Spleen (tissue), 7 donors: ENCODE results near the gene HPCAL1.

Source experiments
- POLR2AphosphoS5 ChIP-seq, 3 donors: sonication (generic); formaldehyde crosslinking; IDR thresholded peaks; one replicate each; pipeline ENCODE4 v1.5.1; 2017; ENCODE audit warnings: antibody characterized with exemption in 3 of 3
- TF ChIP-seq, protein P1 (sequence below), 11 experiments: fragments of 200-600 bp in 7 of 11; fragments of 450-650 bp in 4 of 11; sonication (generic) in 4 of 11; IDR thresholded peaks in 8 of 11; conservative IDR thresholded peaks in 3 of 11; 1 replicate in 7 of 11; 2 replicates in 4 of 11; pipeline versions ENCODE4 v1.4.0 to v1.8.0; 2016 to 2021; ENCODE audit warnings: antibody characterized with exemption in 11 of 11, inconsistent platforms in 4 of 11, mild to moderate bottlenecking in 1 of 11
- donor health status: DM: no; HTN: no; CAD: no; lungs with moderate emphysema.
- donor health status: DM: no; HTN: no; CAD: no.
- donor health status: DM: no; HTN: no; CAD: no.

- TF ChIP-seq, protein P1, sequence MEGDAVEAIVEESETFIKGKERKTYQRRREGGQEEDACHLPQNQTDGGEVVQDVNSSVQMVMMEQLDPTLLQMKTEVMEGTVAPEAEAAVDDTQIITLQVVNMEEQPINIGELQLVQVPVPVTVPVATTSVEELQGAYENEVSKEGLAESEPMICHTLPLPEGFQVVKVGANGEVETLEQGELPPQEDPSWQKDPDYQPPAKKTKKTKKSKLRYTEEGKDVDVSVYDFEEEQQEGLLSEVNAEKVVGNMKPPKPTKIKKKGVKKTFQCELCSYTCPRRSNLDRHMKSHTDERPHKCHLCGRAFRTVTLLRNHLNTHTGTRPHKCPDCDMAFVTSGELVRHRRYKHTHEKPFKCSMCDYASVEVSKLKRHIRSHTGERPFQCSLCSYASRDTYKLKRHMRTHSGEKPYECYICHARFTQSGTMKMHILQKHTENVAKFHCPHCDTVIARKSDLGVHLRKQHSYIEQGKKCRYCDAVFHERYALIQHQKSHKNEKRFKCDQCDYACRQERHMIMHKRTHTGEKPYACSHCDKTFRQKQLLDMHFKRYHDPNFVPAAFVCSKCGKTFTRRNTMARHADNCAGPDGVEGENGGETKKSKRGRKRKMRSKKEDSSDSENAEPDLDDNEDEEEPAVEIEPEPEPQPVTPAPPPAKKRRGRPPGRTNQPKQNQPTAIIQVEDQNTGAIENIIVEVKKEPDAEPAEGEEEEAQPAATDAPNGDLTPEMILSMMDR (IDR thresholded peaks at IDR 0.05 in 8 of 11, conservative IDR thresholded peaks at IDR 0.05 in 3 of 11), result no peak
- no peak for TF ChIP-seq POLR2AphosphoS5 (IDR thresholded peaks at IDR 0.05)
Observed at GRCh38 chr2:10372862-10373240, 70.1 kb downstream of the HPCAL1 start.
